Left lung (tissue), 10 donors: Measurements from ENCODE around the gene TSPEAR. TPM values are rescaled to one million over a fixed set of nuclear protein-coding genes. Genes with fewer than 3 reads are reported as not detected.

Experiments used
- ATAC-seq: fragments of 200-7000 bp; cut with Tn5 transposase; one replicate; pipeline ENCODE4 v1.9.1; 2020; ENCODE audit warnings: moderate library complexity
- DNase-seq, 4 donors: peaks; one replicate each; pipeline ENCODE4 v3.0.0-alpha.2; 2013 to 2020
- H3K27ac ChIP-seq, 2 donors: fragments of 200-600 bp; sonication (generic) in 1 of 2; one replicate each; pipeline versions ENCODE4 v1.5.0 to v1.8.0; 2020 to 2021
- H3K27me3 ChIP-seq, 2 donors: fragments of 200-600 bp; sonication (generic) in 1 of 2; one replicate each; pipeline versions ENCODE4 v1.5.0 to v1.8.0; 2020 to 2021
- H3K36me3 ChIP-seq, 2 donors: fragments of 200-600 bp; sonication (generic) in 1 of 2; one replicate each; pipeline versions ENCODE4 v1.5.0 to v1.8.0; 2020 to 2021
- H3K4me1 ChIP-seq, 2 donors: fragments of 200-600 bp; one replicate each; pipeline ENCODE4 v1.8.0; 2021
- H3K4me3 ChIP-seq, 2 donors: fragments of 200-600 bp; sonication (generic) in 1 of 2; one replicate each; pipeline versions ENCODE4 v1.5.0 to v1.8.0; 2020 to 2021; ENCODE audit warnings: mild to moderate bottlenecking in 1 of 2
- H3K9me3 ChIP-seq, 2 donors: fragments of 200-600 bp; sonication (generic) in 1 of 2; one replicate each; pipeline versions ENCODE4 v1.5.0 to v1.8.0; 2020 to 2021
- intact Hi-C, 2 donors: fragments of 100-400 bp; cut with DNase I; formaldehyde crosslinking; loops; one replicate each; pipeline versions ENCODE4 v1.11.2 to v1.14.2; 2022
- polyA plus RNA-seq, 6 donors: library from polyadenylated mRNA; unstranded; fragments of 120-200 nt; gene quantifications; one replicate each; pipeline ENCODE4 v1.2.1, GENCODE V29; 2013; ENCODE audit not compliant: insufficient read length in 6 of 6
- total RNA-seq, 2 donors: library from RNA; stranded (reverse); fragmentation: NEBNext Ultra II Directional; extraction: Animal tissue kit (Norgen Biotek cat#: 25700); gene quantifications; one replicate each; pipeline ENCODE4 v1.2.1, GENCODE V29; 2021
- TF ChIP-seq, protein P1 (sequence below), 2 donors: fragments of 200-600 bp; sonication (generic) in 1 of 2; IDR thresholded peaks; one replicate each; pipeline versions ENCODE4 v1.5.0 to v1.8.0; 2021; ENCODE audit warnings: antibody characterized with exemption in 2 of 2
- donor health status: DM: no; HTN: yes; CAD: no.
- donor health status: DM: no; HTN: no; CAD: no.

The TSPEAR gene
- total and polyA plus RNA-seq, 8 donors: 0.10 to 4.7 (median 3.3) TPM

DNA sequence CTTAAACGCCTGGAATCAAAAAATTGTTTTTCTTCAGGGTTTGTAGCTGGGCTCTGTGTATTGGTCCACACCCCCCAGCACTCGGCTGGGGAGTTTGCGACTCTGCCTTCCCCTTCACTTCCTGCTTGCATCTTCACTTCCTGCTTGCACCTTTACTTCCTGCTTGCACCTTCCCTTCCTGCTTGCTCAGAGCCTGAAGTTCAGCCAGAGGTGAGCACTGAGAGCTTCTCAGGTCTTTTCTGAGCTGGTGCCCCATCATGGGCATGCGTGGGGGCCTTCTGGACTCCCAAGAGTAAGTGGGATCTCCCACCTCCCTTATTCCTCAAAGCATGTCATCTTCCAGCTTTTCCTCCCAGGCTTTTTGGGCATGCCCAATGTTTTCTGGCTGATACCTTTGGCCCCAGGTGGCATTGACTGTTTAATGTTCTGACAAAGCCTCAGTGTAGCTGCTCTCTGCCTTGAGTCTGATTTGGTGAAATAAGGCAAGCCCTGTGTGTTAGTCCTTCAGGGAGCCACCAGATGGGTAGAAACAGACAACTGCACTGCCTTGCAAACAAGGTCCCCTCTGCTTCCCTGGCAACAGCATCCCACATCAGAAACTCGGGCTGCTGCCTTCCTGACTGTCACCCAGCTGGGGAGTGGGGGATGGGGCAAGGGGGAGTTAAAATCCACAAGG, 163.6 kb downstream of the TSPEAR start:
- Histone ChIP-seq H3K27me3 (peaks cover 0 to 63% of the 10 kb centered on the region in 2 donors), H3K4me3 (no peak overlapping the region), H3K27ac (no peak overlapping the region), H3K9me3 (peaks cover 0 to 20% of the 10 kb centered on the region in 2 donors), H3K36me3 (no peaks in the 10 kb centered on the region), H3K4me1 (no peaks in the 10 kb centered on the region)
- TF ChIP-seq, protein P1, sequence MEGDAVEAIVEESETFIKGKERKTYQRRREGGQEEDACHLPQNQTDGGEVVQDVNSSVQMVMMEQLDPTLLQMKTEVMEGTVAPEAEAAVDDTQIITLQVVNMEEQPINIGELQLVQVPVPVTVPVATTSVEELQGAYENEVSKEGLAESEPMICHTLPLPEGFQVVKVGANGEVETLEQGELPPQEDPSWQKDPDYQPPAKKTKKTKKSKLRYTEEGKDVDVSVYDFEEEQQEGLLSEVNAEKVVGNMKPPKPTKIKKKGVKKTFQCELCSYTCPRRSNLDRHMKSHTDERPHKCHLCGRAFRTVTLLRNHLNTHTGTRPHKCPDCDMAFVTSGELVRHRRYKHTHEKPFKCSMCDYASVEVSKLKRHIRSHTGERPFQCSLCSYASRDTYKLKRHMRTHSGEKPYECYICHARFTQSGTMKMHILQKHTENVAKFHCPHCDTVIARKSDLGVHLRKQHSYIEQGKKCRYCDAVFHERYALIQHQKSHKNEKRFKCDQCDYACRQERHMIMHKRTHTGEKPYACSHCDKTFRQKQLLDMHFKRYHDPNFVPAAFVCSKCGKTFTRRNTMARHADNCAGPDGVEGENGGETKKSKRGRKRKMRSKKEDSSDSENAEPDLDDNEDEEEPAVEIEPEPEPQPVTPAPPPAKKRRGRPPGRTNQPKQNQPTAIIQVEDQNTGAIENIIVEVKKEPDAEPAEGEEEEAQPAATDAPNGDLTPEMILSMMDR (IDR thresholded peaks at IDR 0.05): no peak
- DNase-seq (no peak), ATAC-seq (no peak)
- intact Hi-C loops: no loop called here

DNA sequence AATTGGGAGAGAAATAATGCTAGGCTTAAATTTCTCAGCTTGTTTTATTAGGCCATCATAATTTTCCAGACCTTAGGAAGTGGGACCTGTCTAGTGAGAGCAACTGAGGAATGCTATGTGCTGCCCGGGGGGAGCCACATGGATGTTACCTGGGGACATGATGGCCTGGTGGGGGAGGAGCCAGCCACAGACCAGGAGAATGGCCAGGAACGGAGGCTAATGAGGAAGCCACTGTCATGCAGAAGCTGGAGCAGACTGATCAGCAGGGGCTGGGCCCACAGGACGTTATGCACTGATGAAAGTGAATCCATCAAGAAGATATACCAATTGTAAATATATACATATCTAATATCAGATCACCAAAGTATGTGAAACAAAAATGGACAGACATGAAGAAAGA, 166.8 kb downstream of the TSPEAR start:
- TF ChIP-seq, protein P1 (IDR thresholded peaks at IDR 0.05): no peak
- intact Hi-C loops: no loop called here
- Histone ChIP-seq H3K9me3 (peaks cover 0 to 29% of the 10 kb centered on the region in 2 donors), H3K4me1 (no peaks in the 10 kb centered on the region), H3K36me3 (no peaks in the 10 kb centered on the region), H3K27ac (no peak overlapping the region), H3K4me3 (no peak overlapping the region), H3K27me3 (peaks cover 0 to 32% of the 10 kb centered on the region in 2 donors)
- DNase-seq: no peak
- no peak for ATAC-seq

DNA sequence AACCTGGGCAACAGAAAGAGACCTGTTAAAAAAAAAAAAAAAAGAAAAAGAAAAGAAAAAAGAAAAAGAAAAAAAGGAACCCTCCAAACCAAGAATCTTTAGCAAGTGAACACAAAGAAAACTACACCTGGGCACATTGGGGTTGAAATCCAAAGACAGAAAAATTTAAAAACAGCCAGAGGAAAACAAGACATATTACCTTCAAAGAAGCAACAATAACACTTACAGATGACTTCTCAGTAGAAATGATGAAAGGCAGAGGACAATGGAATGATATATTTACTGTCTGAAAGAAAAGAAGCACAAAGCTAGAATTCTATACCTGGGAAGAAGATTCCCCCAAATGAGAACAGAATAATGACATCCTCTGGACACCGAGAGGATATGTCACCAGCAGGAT, 168.7 kb downstream of the TSPEAR start:
- Histone ChIP-seq H3K4me1 (no peaks in the 10 kb centered on the region), H3K27me3 (peaks cover 0 to 20% of the 10 kb centered on the region in 2 donors), H3K36me3 (no peaks in the 10 kb centered on the region), H3K9me3 (peaks cover 0 to 29% of the 10 kb centered on the region in 2 donors), H3K4me3 (no peak overlapping the region), H3K27ac (no peak overlapping the region)
- TF ChIP-seq, protein P1 (IDR thresholded peaks at IDR 0.05): no peak
- intact Hi-C loops: no loop called here
- no peak for ATAC-seq
- DNase-seq: no peak

DNA sequence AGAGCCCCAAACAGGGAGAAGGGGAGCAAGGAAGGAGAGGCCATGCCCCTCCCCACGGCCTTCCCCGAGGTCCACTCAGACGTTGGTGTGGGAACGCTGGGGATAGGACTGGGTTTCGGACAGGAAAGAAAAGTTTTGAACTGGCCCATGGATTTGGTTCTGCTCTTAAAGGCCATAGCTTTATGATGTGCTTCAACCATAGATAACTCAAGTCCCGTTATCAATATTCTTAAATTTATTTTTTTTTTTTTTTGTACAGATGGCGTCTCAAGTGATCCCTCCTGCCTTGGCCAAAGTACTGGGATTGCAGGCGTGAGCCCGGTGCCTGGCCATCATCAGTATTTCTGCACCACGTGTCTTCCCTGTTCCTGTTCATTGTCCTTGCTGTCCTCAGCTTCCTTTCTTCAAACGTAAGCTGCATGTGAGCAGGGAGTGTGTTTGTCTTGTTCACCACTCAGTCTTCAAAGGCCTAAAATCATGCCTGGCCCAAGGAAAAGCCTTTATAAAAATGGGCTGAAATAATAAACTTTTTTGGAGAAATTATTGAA, 170.6 kb downstream of the TSPEAR start:
- no peak overlapping the region for H3K27ac ChIP-seq
- peaks cover 0 to 6% of the 10 kb centered on the region in 2 donors for H3K27me3 ChIP-seq
- no peak for DNase-seq
- intact Hi-C loops: no loop called here
- no peaks in the 10 kb centered on the region for H3K36me3 ChIP-seq
- no peak for ATAC-seq
- TF ChIP-seq, protein P1 (IDR thresholded peaks at IDR 0.05): no peak
- H3K9me3 ChIP-seq: peaks cover 0 to 20% of the 10 kb centered on the region in 2 donors
- no peaks in the 10 kb centered on the region for H3K4me1 ChIP-seq
- H3K4me3 ChIP-seq: no peak overlapping the region

DNA sequence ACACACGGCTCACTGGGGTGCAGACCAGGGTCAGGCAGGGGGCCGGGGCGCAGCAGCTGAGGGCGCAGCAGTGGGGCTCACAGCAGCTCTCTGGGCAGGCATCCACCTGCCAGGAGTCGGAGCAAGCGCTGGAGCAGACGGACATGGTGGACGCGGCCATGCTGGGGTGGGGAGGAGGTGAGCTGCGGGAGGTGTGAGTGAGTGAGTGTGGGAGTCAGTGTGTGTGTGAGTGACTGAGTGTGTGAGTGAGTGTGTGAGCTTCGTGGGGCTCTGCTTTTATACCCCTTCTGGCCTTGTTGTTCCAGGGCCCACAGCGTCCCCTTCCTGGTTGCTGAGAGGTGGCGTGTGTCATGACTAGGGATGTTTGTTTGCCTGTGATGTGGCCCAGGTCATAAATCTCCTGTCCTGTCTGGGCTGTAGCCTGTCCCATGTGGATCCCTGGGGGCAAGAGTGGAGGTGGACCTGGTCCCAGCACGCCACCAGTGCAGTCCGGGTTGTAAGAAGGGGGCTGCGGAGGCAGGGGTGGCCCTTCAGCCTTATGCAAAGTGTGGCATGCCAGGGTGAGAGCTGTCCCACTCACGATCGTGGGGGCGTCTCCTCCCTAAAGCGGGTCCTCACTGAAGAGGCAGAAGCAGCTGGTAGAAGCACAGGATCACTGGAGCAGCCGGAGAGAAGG, 171.2 kb downstream of the TSPEAR start, which contains the start of gene KRTAP10-1:
KRTAP10-1 (minus strand) TSS at position 205 of the 676 bp plus-strand sequence; CDS start at position 160, 45 bp downstream.
- no peaks in the 10 kb centered on the region for H3K4me1 ChIP-seq
- no peak for DNase-seq
- no peak for ATAC-seq
- peaks cover 0 to 6% of the 10 kb centered on the region in 2 donors for H3K27me3 ChIP-seq
- TF ChIP-seq, protein P1 (IDR thresholded peaks at IDR 0.05): no peak
- H3K27ac ChIP-seq: no peak within 1 kb of the TSS
- no peaks in the 10 kb centered on the region for H3K36me3 ChIP-seq
- peaks cover 0 to 20% of the 10 kb centered on the region in 2 donors for H3K9me3 ChIP-seq
- no peak within 1 kb of the TSS for H3K4me3 ChIP-seq
- intact Hi-C loops: no loop called here
